ENCODE measurements around the gene TNKS2. TPM values are rescaled to one million over a fixed set of nuclear protein-coding genes. Genes with fewer than 3 reads are reported as not detected.

The TNKS2 gene
- total RNA-seq = 41.0 and 46.4 TPM in 2 replicates

DNA sequence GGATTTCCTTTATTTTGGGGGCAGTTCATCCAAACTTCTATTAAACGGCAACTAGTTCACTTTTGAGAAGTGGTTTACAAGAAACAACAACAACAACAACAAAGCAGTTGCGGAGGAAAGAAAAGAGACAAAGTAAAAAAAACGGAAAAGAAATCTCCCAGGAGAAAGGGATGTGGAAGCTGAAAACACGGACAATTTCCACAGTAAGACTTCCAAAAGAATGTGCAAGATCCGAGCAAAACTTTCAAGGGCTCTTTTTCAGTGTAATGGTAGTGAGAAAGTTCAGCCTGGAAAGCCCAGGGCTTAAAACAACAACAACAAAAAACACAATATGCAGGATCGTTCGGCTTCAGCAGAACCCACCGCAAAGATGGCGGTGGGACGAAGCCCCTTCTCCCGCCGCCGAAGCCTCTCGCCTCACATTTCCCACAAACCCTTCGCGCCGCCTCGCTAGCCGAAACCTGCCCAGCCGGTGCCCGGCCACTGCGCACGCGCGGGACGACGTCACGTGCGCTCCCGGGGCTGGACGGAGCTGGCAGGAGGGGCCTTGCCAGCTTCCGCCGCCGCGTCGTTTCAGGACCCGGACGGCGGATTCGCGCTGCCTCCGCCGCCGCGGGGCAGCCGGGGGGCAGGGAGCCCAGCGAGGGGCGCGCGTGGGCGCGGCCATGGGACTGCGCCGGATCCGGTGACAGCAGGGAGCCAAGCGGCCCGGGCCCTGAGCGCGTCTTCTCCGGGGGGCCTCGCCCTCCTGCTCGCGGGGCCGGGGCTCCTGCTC, at the start of gene TNKS2:
TSS of gene TNKS2 (plus strand) at position 553 of the 775 bp plus-strand sequence. CDS start 265 bp downstream, outside the sequence.

DNA sequence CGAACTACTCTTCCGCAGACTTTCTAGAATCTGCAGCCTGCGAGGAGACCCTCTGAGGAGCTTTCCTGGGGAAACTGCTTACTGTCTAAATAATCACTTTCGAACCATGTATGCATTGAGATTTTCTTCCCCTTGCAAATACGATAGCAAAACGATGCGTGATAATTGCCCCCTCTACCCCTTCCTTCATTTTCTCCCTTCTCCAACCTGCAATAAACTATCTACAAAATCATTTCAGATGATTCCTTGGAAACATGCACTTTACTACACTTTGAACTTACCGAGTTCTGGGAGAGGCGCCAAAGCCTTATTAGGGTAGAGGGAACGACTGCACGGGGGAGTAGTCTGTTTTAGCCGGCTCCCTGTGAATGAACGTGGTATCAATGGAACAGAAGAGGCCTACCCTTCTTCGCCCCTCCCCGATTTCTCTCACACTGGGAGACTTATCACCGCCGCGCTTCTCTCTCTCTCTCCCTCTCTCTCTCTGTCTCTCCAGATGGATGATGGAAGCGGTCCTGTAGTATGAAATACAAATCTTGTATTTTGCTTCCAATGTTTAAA, 111.0 kb downstream of the TNKS2 start, which contains the start of gene FGFBP3:
TSS of gene FGFBP3 (minus strand) at position 370 of the 561 bp plus-strand sequence. CDS start 517 bp downstream, outside the sequence.

Other genes starting within 250 kb of the TNKS2 start
- 146 and 190 TPM in 2 replicates for gene PPP1R3C, start 165.4 kb upstream of the TNKS2 start, total RNA-seq
- 0.28 TPM in 2 replicates for gene FGFBP3, start 111.1 kb downstream of the TNKS2 start, total RNA-seq
- 49.9 and 50.5 TPM in 2 replicates for gene BTAF1, start 125.3 kb downstream of the TNKS2 start, total RNA-seq

All from smooth muscle cell of bladder (primary cell).